HG03565 (cell line): ENCODE results near the gene SLC2A11.
"Not testable (repeated sequence)": the region's sequence is repeated elsewhere in the genome, so short reads cannot be mapped to it uniquely, and the experiment has no call there.

ENCODE experiments used
- ATAC-seq: cut with Tn5 transposase; IDR thresholded peaks from one replicate; pipeline ENCODE4 v1.9.1; 2021; ENCODE audit warnings: mild to moderate bottlenecking, moderate library complexity; ENCODE audit not compliant: unreplicated experiment

Gene SLC2A11

GRCh38 chr22:23903328-23903971 is 45.8 kb downstream of the SLC2A11 start:
- no peak for ATAC-seq

GRCh38 chr22:23904573-23905254 is 47.0 kb downstream of the SLC2A11 start:
- ATAC-seq, result no peak

DNA sequence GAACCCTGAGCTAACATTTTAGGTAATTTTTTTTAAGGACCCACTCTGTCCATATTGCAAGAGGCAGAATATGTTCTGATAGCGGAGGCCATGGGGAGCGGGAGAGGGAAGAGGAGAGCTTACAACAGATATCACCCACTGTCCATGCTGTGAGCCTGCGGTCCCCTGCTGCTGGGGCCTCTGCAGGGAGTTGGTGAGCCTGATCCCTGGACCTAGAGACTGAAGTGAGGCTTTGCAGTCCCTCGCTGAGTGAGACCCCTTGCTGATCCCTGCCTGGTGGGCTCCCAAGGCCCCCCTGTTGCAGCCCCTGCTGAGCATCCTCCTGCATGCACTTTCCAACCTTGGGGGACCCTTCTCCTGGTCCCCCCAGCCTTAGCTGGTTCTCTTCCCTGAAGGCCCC is 49.0 kb downstream of the SLC2A11 start:
- no peak for ATAC-seq

GRCh38 chr22:23907423-23907822 is 49.7 kb downstream of the SLC2A11 start:
- ATAC-seq, result not testable (repeated sequence)

- ATAC-seq, result no peak
These were observed 51.0 kb downstream of the SLC2A11 start for GRCh38 chr22:23908587-23909205.

DNA sequence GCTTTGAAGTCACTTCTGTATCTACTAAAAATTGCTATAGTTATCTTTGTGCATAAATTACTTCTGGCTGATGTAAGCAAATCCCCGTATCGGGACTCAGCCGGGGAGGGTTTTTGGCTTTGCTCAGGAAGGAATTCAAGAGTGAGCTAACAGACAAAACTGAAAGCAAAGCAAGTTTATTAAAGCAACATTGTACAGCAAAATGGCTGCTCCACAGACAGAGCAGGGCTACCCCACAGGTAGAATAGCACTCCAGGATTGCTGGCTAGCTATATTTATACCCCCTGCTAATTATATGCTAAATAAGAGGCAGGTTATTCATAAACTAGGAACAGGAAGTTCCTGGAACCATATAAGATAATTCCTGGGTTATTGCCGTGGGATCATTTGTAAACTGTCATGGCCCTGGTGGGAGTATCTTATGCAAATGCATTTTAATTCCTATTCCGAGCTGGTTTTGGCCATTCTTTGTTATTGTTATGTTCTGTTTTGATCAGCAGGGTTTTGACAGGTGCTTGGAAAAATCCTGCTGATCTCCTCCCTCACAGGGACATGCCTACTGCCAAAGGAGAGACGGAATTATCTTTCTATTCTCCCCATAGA is 51.7 kb downstream of the SLC2A11 start:
- no peak for ATAC-seq

GRCh38 chr22:23910496-23911190 is 53.0 kb downstream of the SLC2A11 start:
- no peak for ATAC-seq

DNA sequence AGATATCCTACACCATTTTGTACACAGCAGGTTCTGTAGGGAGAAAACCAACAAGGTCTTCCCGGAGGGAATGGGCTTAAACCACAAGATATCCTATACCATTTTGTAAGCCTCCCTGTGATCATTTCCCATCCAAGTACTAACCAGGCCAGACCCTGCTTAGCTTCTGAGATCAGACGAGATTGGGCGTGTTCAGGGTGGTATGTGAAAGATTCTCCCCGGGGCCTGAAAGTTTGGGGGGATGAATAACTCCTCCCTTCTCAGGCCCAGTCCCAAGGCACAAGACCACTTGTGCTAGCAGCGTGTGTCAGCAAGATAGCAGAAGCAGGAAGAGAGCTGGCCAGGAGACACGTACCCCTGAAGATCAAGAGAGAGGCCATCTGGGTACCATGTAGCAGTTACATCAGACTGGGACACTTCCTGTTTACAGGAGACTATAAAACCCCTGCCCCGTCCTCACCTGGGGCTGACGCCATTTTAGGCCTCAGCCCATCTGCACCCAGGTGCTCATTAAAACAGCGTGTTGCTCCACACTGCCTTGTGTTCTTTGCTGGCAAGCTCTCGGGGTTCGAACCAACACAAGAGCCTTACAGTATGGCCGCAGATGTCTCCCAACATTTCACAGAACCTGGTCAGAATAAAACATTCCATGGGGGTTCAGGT is 53.8 kb downstream of the SLC2A11 start:
- no peak for ATAC-seq

GRCh38 chr22:23912293-23912903 is 54.7 kb downstream of the SLC2A11 start:
- ATAC-seq, result no peak

DNA sequence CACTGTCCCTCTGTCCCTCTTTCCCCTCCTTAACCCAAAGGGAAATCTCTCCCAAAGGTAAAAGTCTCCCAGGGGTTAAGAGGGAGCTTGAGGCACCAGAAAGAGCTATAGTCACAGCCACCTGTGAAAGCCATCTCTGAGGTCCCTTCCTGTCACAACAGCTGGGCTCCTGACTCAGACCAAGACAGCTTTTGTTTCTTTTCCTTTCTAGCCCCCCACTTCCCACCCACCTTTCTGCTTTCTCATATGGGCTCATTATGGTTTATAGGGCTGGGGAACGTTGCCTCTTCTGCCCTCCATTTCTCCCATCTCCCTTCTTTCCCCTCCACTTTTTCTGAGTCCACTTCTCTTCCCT is 55.6 kb downstream of the SLC2A11 start:
- ATAC-seq, result no peak

DNA sequence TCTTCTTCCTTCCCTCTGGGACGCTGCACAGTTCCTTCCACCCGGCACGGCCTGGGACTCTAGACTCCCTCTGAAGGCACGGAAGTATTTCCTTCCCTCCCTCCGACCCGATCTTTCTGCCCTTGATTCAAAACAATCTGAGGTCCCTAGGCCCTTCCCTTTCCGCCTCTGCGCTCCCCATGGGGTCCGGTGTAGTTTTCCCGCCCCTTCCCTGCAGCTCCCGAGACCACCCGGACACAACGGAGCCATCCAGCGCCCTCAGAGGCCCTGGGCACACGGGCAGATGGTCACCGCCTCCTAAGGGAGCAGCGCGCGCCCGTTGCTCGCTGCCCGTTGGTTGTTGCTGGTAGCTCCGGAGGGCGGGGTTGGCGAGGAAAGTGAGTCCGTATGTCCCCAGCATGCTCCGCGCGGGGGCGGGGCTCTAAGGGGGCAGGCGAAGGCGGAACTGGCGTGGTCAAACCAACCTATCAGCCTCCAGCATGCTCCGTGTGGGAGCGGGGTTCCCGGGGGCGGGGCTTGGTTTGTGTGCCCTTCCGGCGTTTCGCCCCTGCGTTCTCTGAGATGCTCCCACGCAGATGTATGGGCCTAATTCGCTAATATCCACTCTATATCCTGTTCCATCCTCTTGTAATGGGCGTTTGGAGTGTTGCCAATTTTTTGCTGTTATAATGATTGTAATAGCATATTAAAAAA is 56.1 kb downstream of the SLC2A11 start:
- peak; percentile 88 for ATAC-seq

DNA sequence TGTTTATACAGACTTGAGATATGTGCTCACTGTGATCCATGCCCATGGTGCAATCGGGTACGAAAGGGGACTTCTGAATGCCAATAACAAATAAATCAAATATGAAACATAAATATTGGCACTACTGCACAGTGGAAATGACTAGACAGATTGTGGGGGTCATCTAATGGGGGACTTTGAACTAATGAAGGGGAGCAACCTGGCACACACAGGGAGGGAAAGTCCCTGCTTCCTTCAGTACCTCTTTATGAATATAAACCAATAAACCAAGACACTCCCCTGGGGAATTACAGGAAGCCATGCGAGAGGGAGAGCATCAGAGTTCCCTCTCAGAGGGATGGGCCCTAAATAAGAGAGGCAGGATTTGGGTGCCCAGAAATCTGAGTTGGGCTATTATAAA is 57.6 kb downstream of the SLC2A11 start:
- ATAC-seq, result no peak

DNA sequence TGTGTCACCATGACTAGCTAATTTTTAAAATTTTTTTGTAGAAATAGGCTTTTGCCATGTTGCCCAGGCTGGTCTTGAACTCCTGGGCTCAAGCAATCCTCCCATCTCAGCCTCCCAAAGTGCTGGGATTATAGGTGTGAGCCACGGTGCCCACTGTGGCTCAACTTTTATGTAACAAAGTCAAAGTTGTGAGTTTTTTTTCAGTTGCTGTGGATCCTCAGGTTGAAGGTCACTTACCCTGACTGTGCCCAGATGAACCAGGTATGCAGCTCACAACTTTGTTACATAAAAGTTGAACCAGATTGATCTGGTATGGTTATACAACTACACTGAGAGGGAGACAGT is 62.6 kb downstream of the SLC2A11 start:
- ATAC-seq, result not testable (repeated sequence)

- not testable (repeated sequence) for ATAC-seq
These were observed 64.0 kb downstream of the SLC2A11 start for GRCh38 chr22:23921586-23922201.

- no peak for ATAC-seq
These were observed 65.2 kb downstream of the SLC2A11 start for GRCh38 chr22:23922921-23923320.

- no peak for ATAC-seq
These were observed 67.4 kb downstream of the SLC2A11 start for GRCh38 chr22:23925020-23925606.

- ATAC-seq, result no peak
These were observed 68.9 kb downstream of the SLC2A11 start for GRCh38 chr22:23926561-23926960.
